Neural cell (in vitro differentiated cells): Measurements from ENCODE around the gene HAP1. TPM values are rescaled to one million over a fixed set of nuclear protein-coding genes. Genes with fewer than 3 reads are reported as not detected.

ENCODE experiments used
- H2AFZ ChIP-seq: fragments of 200-600, 300-800 bp; sonication (generic), shearing (Covaris generic); 2 replicates; pipeline ENCODE4 v1.6.0; 2014; ENCODE audit warnings: low read depth, mild to moderate bottlenecking, antibody characterized with exemption, low read length, moderate library complexity
- H3F3A ChIP-seq: fragments of 200-600 bp; shearing (Covaris generic); 2 replicates; pipeline ENCODE4 v1.6.1; 2016; ENCODE audit warnings: mild to moderate bottlenecking, moderate library complexity, mixed read lengths, antibody characterized with exemption, low read length; ENCODE audit not compliant: insufficient read depth, poor library complexity, severe bottlenecking
- H3K27ac ChIP-seq: fragments of 200-600, 300-800 bp; sonication (generic), shearing (Covaris generic); 2 replicates; pipeline ENCODE4 v1.5.1; 2014; ENCODE audit warnings: mild to moderate bottlenecking, low read length, moderate library complexity
- H3K27me3 ChIP-seq: fragments of 300-800, 200-600 bp; sonication (generic), shearing (Covaris generic); 2 replicates; pipeline ENCODE4 v1.6.0; 2014; ENCODE audit warnings: mild to moderate bottlenecking, low read depth, low read length, moderate library complexity; ENCODE audit not compliant: insufficient read depth
- H3K36me3 ChIP-seq: fragments of 300-800, 200-600 bp; sonication (generic), shearing (Covaris generic); 2 replicates; pipeline ENCODE4 v1.5.1; 2014; ENCODE audit warnings: mild to moderate bottlenecking, antibody characterized with exemption, low read length, moderate library complexity; ENCODE audit not compliant: insufficient read depth
- H3K4me2 ChIP-seq: fragments of 300-800, 200-600 bp; sonication (generic), shearing (Covaris generic); 2 replicates; pipeline ENCODE4 v1.6.0; 2014; ENCODE audit warnings: mild to moderate bottlenecking, low read length
- H3K4me3 ChIP-seq: fragments of 300-800, 200-600 bp; sonication (generic), shearing (Covaris generic); 2 replicates; pipeline ENCODE4 v1.5.1; 2014; ENCODE audit warnings: mild to moderate bottlenecking, low read length, moderate library complexity
- H3K79me2 ChIP-seq: fragments of 200-600 bp; shearing (Covaris generic); replicated peaks from 2 replicates; pipeline ENCODE4 v1.6.0; 2014; ENCODE audit warnings: mild to moderate bottlenecking, low read length, moderate library complexity; ENCODE audit not compliant: insufficient read depth
- H3K9ac ChIP-seq: fragments of 300-800, 200-600 bp; sonication (generic), shearing (Covaris generic); 2 replicates; pipeline ENCODE4 v1.6.1; 2016; ENCODE audit warnings: mild to moderate bottlenecking, low read length, mixed read lengths
- H3K9me2 ChIP-seq: fragments of 200-600 bp; shearing (Covaris generic); 2 replicates; pipeline ENCODE4 v1.6.1; 2016; ENCODE audit warnings: mild to moderate bottlenecking, low read length, mixed read lengths; ENCODE audit not compliant: insufficient read depth
- H3K9me3 ChIP-seq: fragments of 200-600, 300-800 bp; sonication (generic), shearing (Covaris generic); 2 replicates; pipeline ENCODE4 v1.6.1; 2016; ENCODE audit warnings: mild to moderate bottlenecking, mixed run types, low read length, moderate library complexity, mixed read lengths
- H4K20me1 ChIP-seq: fragments of 200-600 bp; shearing (Covaris generic); 2 replicates; pipeline ENCODE4 v1.6.1; 2016; ENCODE audit warnings: mild to moderate bottlenecking, mixed run types; ENCODE audit not compliant: insufficient read depth
- CTCF ChIP-seq: fragments of 450-650 bp; IDR thresholded peaks from 2 replicates; pipeline ENCODE4 v1.5.1; 2014; ENCODE audit warnings: antibody characterized with exemption, mild to moderate bottlenecking, moderate library complexity; ENCODE audit not compliant: poor library complexity, severe bottlenecking
- EP300 ChIP-seq: fragments of 450-650 bp; conservative IDR thresholded peaks from 2 replicates; pipeline ENCODE4 v1.6.1; 2014; ENCODE audit warnings: antibody characterized with exemption, mild to moderate bottlenecking, moderate library complexity; ENCODE audit not compliant: poor library complexity, severe bottlenecking
- EZH2 ChIP-seq: fragments of 200-600, 300-800 bp; shearing (Covaris generic), sonication (generic); IDR thresholded peaks from 2 replicates; pipeline ENCODE4 v1.6.1; 2014; ENCODE audit warnings: antibody characterized with exemption, low read length, borderline replicate concordance, mild to moderate bottlenecking; ENCODE audit not compliant: insufficient read depth, poor library complexity, severe bottlenecking
- MXI1 ChIP-seq: fragments of 450-650 bp; conservative IDR thresholded peaks from 2 replicates; pipeline ENCODE4 v1.6.1; 2014; ENCODE audit warnings: antibody characterized with exemption, mild to moderate bottlenecking; ENCODE audit not compliant: poor library complexity, severe bottlenecking
- POLR2AphosphoS5 ChIP-seq: IDR thresholded peaks from 2 replicates; pipeline ENCODE4 v1.6.1; 2012
- RAD21 ChIP-seq: fragments of 450-650 bp; conservative IDR thresholded peaks from 2 replicates; pipeline ENCODE4 v1.6.1; 2014; ENCODE audit warnings: antibody characterized with exemption, mild to moderate bottlenecking, moderate library complexity
- REST ChIP-seq: IDR thresholded peaks from 2 replicates; pipeline ENCODE4 v1.6.1; 2012; ENCODE audit warnings: borderline replicate concordance
- SMC3 ChIP-seq: fragments of 450-650 bp; conservative IDR thresholded peaks from 2 replicates; pipeline ENCODE4 v1.6.1; 2014; ENCODE audit warnings: antibody characterized with exemption, mild to moderate bottlenecking, moderate library complexity; ENCODE audit not compliant: poor library complexity
- TAF1 ChIP-seq: IDR thresholded peaks from 2 replicates; pipeline ENCODE4 v1.6.1; 2012; ENCODE audit warnings: low read depth
- polyA plus RNA-seq: library from polyadenylated mRNA; depleted of rRNA; stranded (reverse); fragments of >200 nt; gene quantifications from 2 replicates; pipeline ENCODE4 v1.2.3, GENCODE V29; 2014

Gene HAP1
- polyA plus RNA-seq, 1 donor from 2014 or later = 0.79 TPM

GRCh38 chr17:41758601-41759000, 24.2 kb upstream of the HAP1 start:
- Histone ChIP-seq H2AFZ (no peak overlapping the region), H3K36me3 (peaks cover 6% of the 10 kb centered on the region), H3F3A (no peaks in the 10 kb centered on the region), H3K9me2 (no peaks in the 10 kb centered on the region), H3K4me3 (no peak overlapping the region), H3K9me3 (no peaks in the 10 kb centered on the region), H3K9ac (no peak overlapping the region), H3K4me2 (no peak overlapping the region), H3K79me2 (no peaks in the 10 kb centered on the region), H4K20me1 (no peaks in the 10 kb centered on the region), H3K27ac (no peak overlapping the region), H3K27me3 (no peaks in the 10 kb centered on the region)
- TF ChIP-seq RAD21 (no peak), SMC3 (no peak), TAF1 (no peak), REST (no peak), CTCF (no peak), POLR2AphosphoS5 (no peak), MXI1 (no peak), EZH2 (no peak), EP300 (no peak)

GRCh38 chr17:41754066-41754465, 19.6 kb upstream of the HAP1 start:
- Histone ChIP-seq H3K9me3 (no peaks in the 10 kb centered on the region), H3K4me3 (no peak overlapping the region), H4K20me1 (no peaks in the 10 kb centered on the region), H3F3A (no peaks in the 10 kb centered on the region), H3K4me2 (no peak overlapping the region), H3K27me3 (no peaks in the 10 kb centered on the region), H3K27ac (no peak overlapping the region), H3K9me2 (no peaks in the 10 kb centered on the region), H3K79me2 (no peaks in the 10 kb centered on the region), H3K9ac (no peak overlapping the region), H3K36me3 (no peaks in the 10 kb centered on the region), H2AFZ (no peak overlapping the region)
- TF ChIP-seq REST (no peak), MXI1 (no peak), SMC3 (no peak), EP300 (no peak), CTCF (no peak), RAD21 (no peak)
